ENCODE measurements around the gene COL26A1. TPM values are rescaled to one million over a fixed set of nuclear protein-coding genes. Genes with fewer than 3 reads are reported as not detected.
A peak's percentile ranks its signal among the peaks of the same experiment; 100 is the strongest.

COL26A1 gene
- total RNA-seq, 3 donors from 2014 or later, result not detected

DNA sequence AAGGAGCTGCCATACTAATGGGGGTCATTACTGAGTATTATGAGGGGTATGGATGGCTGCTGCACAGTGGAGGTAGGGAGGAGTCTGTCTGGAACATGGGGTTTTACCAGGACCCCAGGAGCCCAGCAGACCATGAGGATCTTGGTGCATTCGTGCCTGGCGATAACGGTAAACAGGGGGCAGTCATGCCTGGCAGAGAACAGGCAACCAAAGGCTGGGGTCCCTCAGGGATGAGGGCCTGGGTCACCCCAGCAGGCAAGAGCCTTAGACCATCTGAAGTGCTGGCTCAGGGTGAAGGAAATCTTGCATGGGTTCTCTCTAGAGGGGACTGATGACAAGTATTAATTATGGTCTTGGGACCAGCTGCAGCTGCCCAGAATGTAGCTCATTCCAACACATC lies 220.3 kb downstream of the COL26A1 start:
- Histone ChIP-seq H3K4me3 (no peak overlapping the region), H3K9me3 (peaks cover 11% of the 10 kb centered on the region), H3K36me3 (ENCODE audit: low read depth) (no peaks in the 10 kb centered on the region), H3K4me1 (ENCODE audit: low read depth) (peaks cover 19% of the 10 kb centered on the region)
- TF ChIP-seq, protein P1, sequence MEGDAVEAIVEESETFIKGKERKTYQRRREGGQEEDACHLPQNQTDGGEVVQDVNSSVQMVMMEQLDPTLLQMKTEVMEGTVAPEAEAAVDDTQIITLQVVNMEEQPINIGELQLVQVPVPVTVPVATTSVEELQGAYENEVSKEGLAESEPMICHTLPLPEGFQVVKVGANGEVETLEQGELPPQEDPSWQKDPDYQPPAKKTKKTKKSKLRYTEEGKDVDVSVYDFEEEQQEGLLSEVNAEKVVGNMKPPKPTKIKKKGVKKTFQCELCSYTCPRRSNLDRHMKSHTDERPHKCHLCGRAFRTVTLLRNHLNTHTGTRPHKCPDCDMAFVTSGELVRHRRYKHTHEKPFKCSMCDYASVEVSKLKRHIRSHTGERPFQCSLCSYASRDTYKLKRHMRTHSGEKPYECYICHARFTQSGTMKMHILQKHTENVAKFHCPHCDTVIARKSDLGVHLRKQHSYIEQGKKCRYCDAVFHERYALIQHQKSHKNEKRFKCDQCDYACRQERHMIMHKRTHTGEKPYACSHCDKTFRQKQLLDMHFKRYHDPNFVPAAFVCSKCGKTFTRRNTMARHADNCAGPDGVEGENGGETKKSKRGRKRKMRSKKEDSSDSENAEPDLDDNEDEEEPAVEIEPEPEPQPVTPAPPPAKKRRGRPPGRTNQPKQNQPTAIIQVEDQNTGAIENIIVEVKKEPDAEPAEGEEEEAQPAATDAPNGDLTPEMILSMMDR (IDR thresholded peaks at IDR 0.05), result no peak
- intact Hi-C loops (cut with DNase I, micrococcal nuclease), result no loop called here
- ATAC-seq, result no peak
- no peak for DNase-seq

DNA sequence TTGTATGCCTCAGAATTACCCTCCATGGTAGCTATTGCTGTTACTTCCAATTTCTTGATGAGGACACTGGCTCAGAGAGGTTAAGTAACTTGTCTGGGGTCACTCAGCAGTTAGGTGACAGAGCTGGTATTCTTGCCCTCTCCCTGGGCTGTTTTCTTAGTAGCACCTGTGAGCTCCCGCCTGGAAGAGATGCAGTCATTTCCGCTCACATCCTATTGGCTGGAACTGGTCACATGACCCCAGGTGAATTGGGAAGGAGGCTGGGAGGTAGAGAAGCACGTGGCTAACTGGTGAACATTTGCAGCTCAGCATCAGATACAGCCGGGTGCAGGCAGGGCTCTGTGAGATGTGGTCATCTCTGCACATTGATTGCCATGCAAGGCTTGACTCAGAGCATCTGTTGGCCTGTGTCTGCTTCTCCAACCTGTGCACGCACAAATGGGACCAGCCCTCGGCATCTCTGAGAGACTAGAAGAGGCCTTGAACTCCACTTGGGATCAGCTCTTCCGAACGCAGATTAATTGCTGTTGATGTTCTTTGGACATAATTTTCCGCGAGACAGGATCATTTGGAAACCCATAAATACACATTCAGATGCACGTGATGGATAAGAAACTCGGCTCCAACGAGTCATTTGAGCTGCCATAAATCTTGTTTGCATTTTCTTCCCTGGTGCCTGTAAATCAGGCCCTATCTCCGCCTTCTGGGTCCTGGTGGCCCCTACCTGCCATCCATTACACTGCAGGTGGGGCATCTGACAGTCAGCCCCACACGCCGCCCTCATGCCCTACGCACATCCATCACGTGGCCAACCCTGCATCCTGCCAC lies 223.6 kb downstream of the COL26A1 start:
- TF ChIP-seq, protein P1 (IDR thresholded peaks at IDR 0.05), result no peak
- H3K9me3 ChIP-seq, result peaks cover 11% of the 10 kb centered on the region
- no peak overlapping the region for H3K4me3 ChIP-seq
- no peaks in the 10 kb centered on the region for H3K36me3 ChIP-seq (ENCODE audit: low read depth)
- H3K4me1 ChIP-seq (ENCODE audit: low read depth), result peaks cover 19% of the 10 kb centered on the region
- intact Hi-C loops (cut with DNase I, micrococcal nuclease), result no loop called here
- peak; percentile 70 for ATAC-seq
- DNase-seq, result peak in 2 of 3 donors; percentile 57 to 77

DNA sequence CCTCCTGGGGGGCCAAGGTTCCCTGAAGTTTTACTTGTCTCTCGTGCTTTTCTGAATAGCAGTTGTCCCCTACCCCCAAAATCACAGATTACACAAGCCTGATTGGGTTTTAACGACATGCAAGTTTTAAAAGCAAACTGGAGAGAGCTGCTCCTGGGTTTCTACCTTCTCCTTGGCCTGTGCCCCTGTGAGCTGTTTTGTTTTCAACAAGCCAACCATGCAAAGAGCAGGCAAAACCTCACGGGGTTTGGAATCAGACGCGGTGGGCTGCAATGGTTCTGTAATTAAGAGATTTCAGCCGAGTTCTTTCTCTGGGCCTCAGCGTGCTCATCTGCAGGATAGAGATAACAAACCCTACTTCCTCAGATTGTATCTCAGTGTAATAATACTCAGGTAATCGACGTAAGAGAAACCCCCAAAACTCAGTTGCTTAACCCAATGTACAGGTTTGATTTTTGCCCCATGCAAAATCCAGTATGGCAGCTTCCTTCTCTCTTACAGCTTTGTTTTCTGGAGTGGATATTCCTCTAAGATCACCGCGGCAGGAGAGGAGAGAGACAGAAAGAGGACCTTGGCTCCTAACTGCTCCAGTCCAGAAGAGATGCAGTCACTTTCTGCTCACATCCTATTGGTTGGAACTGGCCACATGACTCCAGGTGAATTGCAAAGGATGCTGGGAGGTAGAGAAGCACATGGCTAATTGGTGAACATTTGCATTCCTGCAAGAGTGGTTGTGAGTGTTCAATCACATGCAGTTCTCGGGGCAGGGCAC lies 224.4 kb downstream of the COL26A1 start:
- H3K4me1 ChIP-seq (ENCODE audit: low read depth), result peaks cover 19% of the 10 kb centered on the region
- TF ChIP-seq, protein P1 (IDR thresholded peaks at IDR 0.05), result no peak
- H3K4me3 ChIP-seq, result no peak overlapping the region
- DNase-seq (no peak), ATAC-seq (no peak)
- peaks cover 11% of the 10 kb centered on the region for H3K9me3 ChIP-seq
- intact Hi-C loops (cut with DNase I, micrococcal nuclease), result no loop called here
- no peaks in the 10 kb centered on the region for H3K36me3 ChIP-seq (ENCODE audit: low read depth)

DNA sequence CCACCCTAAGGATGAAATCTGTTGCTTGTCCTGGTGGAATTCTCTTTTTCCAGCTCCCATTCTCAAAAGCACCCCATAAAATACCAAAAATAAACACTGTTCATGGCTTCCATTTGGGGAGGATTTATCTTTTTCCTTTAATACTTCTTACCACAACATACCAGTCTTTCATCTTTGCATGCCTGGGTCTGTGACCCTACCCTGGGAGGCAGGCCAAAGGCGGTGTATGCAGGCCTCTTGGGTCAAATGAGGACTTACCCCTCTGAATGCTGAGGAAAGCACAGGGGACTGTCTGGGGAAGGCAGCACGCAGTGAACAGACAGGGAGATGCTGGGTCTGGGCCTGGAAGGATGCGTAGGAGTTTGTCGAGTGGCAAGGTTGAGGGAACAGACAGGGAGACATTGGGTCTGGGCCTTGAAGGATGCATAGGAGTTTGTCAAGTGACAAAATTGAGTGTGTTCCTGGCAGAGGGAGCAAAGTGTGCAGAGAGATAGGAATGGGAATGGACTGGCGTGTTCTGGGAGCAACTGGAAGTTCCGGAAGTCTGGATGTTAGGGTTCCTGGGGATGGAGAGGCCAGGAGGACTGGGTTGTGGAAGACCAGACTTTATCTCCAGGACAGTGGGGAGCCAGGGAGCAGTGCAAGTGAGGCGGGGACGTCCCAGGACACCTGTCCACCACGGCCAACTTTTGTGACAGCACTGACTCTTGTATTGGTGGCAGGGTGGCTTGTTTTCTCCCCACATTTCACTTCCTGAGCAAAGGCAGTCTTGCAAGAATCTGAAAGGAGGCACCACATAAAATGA lies 225.7 kb downstream of the COL26A1 start:
- TF ChIP-seq, protein P1 (IDR thresholded peaks at IDR 0.05), result no peak
- DNase-seq, result no peak
- H3K4me3 ChIP-seq, result no peak overlapping the region
- ATAC-seq, result no peak
- peaks cover 3% of the 10 kb centered on the region for H3K9me3 ChIP-seq
- H3K4me1 ChIP-seq (ENCODE audit: low read depth), result peaks cover 19% of the 10 kb centered on the region
- no peaks in the 10 kb centered on the region for H3K36me3 ChIP-seq (ENCODE audit: low read depth)
- intact Hi-C loops (cut with DNase I, micrococcal nuclease), result no loop called here

DNA sequence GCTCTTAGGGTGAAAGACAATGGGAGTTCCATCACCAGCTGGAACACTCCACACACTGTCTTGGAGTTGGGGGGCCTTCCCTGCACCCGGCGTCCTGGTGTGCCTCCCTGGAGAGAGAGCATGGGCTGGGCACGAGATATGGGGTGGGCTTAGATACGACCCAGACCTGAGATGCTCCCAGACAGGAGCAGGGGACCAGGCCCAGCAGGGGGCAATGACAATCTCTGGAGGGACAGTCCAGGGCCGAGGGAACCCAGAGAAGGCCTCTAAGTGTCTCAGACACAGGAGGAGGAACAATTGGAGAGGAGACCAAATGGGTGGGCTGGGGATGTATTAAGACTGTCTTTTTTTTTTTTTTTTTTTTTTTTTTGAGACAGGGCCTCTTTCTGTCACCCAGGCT lies 226.4 kb downstream of the COL26A1 start:
- TF ChIP-seq, protein P1 (IDR thresholded peaks at IDR 0.05), result no peak
- no peak overlapping the region for H3K4me3 ChIP-seq
- ATAC-seq, result no peak
- H3K36me3 ChIP-seq (ENCODE audit: low read depth), result no peaks in the 10 kb centered on the region
- peaks cover 19% of the 10 kb centered on the region for H3K4me1 ChIP-seq (ENCODE audit: low read depth)
- no peak for DNase-seq
- intact Hi-C loops (cut with DNase I, micrococcal nuclease), result no loop called here
- no peaks in the 10 kb centered on the region for H3K9me3 ChIP-seq
